HTERT RPE-1 (cell line): ENCODE measurements around the gene CDADC1.

Source experiments
- in situ Hi-C: fragments of 300-500 bp; cut with MboI; formaldehyde crosslinking; loops from 4 replicates; pipeline ENCODE4 v1.14.3; 2020; ENCODE audit warnings: low sequenced_read_pairs

Gene CDADC1

DNA sequence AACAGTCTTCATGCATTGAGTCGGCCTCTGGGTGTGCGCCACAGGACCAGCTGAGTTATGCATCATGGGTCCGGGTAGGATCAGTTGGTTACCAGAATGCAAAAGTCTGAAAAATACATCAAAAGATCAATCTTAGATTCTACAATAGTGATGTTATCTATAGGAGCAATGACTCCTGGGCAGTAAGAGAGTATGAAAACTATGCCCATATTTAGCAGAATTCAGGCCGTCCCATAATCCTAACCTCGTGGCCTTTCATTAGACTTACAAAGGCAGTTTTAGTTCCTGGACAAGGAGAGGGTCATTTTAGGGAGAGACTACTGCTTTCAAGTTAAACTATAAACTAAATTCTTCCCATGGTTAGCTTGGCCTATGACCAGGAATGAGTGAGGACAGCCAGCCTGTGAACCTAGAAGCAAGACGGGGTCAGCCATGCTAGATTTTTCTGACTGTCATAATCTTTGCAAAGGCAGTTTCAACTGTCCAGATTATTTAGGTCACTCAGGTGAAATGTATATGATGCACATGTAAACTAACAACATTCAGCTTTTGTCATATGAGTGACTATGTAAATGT lies 11.8 kb upstream of the CDADC1 start:
- in situ Hi-C loops, result no loop called here

DNA sequence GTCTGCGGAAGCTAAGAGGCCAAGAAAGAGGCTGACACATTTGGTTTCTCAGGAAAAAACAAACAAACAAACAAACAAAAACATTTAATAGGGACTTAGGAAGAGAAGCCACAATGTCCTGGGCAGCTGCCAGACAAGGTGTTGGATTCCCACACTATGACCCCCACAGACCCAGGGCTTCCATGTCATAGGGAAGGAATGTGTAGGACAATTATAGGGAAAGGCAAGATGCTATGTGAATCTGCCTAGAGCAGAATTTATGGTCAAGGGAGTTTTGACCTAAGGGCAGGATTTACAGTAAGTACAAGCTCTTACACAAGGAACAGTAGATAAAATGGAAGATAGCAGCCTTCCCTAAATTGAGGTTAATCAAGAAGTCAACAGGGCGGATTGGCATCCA lies 9.1 kb upstream of the CDADC1 start:
- in situ Hi-C loops, result no loop called here

- in situ Hi-C loops, result no loop called here
These were observed 7.7 kb upstream of the CDADC1 start for GRCh38 chr13:49240017-49240416.

- in situ Hi-C loops, result no loop called here
These were observed 6.4 kb upstream of the CDADC1 start for GRCh38 chr13:49241296-49241695.

- in situ Hi-C loops, result no loop called here
These were observed 2.6 kb upstream of the CDADC1 start for GRCh38 chr13:49245101-49245500.

- in situ Hi-C loops, result no loop called here
These were observed 679 bp upstream of the CDADC1 start for GRCh38 chr13:49246850-49247642.

- in situ Hi-C loops, result no loop called here
These were observed 887 bp downstream of the CDADC1 start for GRCh38 chr13:49248622-49249002.

- in situ Hi-C loops, result no loop called here
These were observed 3.6 kb downstream of the CDADC1 start for GRCh38 chr13:49251326-49251725.

DNA sequence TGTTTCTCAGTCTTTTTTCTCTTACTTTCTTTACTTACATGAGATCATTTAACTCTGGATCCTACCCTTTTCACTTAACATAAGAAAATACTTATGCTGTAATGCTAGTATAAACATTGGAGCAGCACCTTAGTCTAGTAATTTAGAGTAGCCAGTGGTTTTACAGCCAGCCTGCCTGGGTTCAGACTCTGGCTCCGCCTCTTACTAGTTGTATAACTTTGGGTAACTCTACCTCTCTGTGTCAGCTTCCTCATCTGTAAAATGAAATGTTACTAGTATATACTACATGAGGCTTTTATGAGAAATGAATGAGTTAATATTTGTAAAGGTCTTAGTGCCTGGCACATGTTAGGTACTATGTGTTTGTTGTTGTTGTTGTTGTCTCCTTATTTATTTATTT lies 5.6 kb downstream of the CDADC1 start:
- in situ Hi-C loops, result no loop called here

DNA sequence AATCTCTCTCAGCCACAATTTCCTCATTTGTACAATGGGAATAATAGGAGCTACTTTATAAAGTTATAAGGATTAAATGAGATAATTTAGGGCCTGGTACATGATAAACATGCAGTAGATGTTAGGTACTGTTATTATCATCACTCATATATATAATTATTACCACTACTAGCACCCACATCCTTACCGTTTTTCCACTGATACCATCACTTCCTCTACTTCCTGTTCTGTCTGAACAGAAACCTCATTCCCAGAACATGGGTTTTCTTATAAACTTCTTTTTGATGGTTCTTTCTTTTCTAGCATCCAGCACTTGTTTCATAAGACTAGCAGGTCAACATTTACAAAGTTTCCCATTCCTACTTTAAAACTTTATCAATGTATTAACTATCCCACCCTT lies 6.3 kb downstream of the CDADC1 start:
- in situ Hi-C loops, result no loop called here

DNA sequence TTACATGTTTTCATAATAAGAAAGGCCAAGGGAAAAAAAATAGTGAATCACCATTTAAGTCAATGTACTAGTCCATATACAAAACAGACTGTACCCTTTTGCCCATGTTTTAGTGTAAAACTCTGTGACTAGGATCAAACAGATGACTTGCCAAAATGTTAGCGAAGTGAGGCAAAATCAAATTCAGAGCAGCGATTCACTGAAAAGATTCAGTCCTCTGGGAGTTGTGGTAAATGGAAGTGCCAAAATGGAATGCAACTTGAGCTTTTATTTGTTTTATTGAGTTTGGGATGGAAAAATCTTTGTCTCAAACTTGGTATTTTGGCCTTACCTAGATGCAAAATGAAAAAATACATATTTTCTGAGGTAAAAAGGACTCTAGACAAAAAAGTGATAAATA lies 9.1 kb downstream of the CDADC1 start:
- in situ Hi-C loops, result no loop called here

- in situ Hi-C loops, result no loop called here
These were observed 10.5 kb downstream of the CDADC1 start for GRCh38 chr13:49258089-49258796.

DNA sequence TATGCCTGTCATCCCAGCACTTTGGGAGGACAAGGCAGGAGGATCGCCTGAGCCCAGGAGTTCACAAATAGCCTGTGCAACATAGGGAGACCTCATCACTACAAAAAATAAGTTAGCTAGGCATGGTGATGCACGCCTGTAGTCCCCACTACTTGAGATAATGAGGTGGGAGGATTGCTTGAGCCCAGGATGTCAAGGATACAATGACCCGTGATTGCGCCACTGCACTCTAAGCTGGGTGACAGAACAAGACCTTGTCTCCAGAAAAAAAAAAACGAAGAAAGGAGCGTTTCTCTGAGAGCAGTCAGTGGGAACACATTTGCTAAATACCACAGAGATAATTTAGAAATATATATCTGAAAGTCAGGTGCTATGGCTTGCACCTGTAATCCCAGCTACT lies 11.9 kb downstream of the CDADC1 start:
- in situ Hi-C loops, result no loop called here

DNA sequence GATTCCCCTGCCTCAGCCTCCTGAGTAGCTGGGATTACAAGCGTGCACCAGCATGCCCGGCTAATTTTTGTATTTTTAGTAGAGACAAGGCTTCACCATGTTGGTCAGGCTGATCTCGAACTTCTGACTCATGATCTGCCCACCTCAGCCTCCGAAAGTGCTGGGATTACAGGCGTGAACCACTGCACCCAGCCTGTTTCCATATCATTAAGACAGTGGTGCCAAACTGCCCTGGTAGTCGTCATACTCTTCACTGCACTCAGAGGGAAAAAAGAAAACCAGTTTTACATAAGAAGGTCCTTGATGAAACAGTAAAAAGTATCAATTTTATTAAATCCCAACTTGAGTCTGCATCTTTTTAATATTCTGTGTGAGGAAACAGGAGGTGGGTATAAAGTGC lies 14.9 kb downstream of the CDADC1 start:
- in situ Hi-C loops, result no loop called here

GRCh38 chr13:49265822-49266221 lies 18.1 kb downstream of the CDADC1 start:
- in situ Hi-C loops, result no loop called here

- in situ Hi-C loops, result no loop called here
These were observed 23.5 kb downstream of the CDADC1 start for GRCh38 chr13:49271264-49271663.

- in situ Hi-C loops, result no loop called here
These were observed 24.6 kb downstream of the CDADC1 start for GRCh38 chr13:49272296-49272695.

GRCh38 chr13:49278211-49278610 lies 30.5 kb downstream of the CDADC1 start:
- in situ Hi-C loops, result no loop called here

DNA sequence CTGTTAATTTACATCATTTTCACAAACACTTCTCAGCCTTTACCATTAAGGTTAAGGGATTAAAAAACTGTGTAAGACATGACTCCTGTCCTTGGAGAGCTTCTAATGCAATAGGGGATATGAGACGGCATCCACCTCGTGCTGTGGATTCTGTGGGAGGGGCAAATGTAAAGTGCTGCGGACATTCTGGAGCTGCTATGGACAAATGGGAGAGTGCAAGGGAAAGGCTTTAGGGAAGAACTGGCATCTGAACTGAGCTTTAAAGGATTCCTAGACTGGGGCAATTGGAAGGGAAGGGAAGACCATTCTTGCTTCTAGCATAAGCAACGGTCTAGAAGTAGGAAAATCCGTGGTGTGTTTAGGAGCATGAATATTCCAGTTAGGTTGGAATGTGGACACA lies 31.4 kb downstream of the CDADC1 start:
- in situ Hi-C loops, result no loop called here

GRCh38 chr13:49279885-49280284 lies 32.2 kb downstream of the CDADC1 start:
- in situ Hi-C loops, result no loop called here

DNA sequence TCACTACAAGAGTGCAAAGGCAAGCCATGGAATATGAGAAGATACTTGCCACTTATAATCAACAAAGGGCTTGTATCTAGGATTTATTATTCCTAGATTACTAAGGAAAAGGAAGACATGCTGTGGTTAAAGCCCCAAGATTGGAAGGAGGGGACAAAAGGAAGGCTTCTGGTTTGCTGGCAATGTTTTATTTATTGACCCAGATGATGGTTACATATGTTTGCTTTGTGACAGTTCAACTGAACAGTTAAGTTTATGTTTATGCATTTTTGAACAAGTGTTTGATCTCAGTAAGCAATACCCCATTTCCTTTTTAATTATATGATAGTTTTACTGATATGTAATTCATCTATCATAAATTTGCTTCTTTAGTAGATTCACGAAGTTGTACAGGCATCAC lies 40.3 kb downstream of the CDADC1 start:
- in situ Hi-C loops, result no loop called here

DNA sequence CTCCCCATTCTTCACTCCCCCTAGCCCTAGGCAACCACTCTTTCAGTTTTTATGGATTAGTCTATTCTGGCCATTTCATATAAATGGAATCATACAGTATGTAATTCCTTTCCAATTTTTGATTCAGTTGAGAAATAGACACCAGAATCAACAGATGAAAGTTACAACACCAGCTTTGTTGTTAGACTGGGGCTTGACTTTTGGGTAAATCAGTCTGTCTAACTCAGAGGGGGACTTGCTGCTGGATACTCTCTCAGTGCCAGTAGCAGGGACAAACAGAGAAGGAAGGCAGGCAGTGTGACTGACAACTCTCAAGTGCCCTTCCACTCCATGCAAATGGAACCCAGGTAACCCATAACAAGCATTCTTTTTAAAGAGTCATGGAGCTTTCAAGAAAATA lies 40.7 kb downstream of the CDADC1 start:
- in situ Hi-C loops, result no loop called here
